ENCODE results near the gene PDE9A.

The PDE9A gene

DNA sequence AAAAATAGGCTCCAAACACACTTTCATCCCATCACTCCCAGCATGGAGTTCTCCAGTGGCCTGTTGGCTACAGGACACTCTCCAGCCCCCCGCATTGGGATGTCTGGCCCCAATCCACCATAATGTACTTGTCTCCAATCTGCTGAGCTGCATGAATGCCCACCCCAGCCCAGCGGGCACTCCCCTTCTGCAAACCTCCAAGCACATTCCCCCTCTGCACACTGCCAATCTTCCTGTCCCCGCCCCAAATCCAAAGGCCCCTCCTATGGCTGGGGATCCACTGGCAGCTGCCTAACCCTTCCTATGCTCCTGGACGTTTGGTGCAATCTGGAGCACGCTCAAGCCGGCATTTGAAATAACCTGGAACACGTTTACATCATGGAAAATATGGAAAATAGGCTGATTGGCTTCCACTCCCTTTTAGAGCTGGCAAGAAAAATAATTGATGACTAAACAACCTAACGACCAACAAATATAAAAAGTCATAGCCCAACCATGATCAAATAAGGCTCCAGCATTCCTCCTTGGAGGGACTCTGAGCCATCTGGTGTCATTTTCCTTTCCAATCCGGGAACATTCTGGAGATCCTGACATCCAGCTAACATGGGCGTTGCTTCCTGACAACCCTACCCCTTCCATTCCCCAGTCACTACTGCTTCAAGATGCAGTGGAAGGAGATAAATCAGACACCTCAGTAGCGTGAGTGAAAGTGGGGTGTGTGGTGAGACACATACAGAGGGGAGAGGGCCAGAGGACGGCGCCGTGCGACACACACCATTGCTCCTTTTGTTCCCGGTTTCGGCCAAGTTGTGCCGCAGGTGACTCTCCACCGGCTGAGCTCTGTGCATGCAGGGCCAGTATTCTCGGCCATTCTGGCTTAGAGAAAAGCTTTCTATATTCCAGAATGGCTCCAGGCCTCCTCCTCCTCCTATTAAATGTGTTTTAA lies 41.6 kb downstream of the PDE9A start:
- H3K27me3 ChIP-seq (ENCODE audit: insufficient read depth, low read length, poor library complexity): no peaks in the 10 kb centered on the region

GRCh38 chr21:42695697-42696380 lies 42.4 kb downstream of the PDE9A start:
- TF ChIP-seq CTCF (IDR thresholded peaks at IDR 0.05; ENCODE audit: borderline replicate concordance, extremely low read depth, low read length, poor library complexity, severe bottlenecking) (no peak), EZH2 (IDR thresholded peaks at IDR 0.05; ENCODE audit: borderline replicate concordance, low read depth, low read length, severe bottlenecking) (no peak)
- DNase-seq: no peak
- H3K4me1 ChIP-seq (ENCODE audit: insufficient read depth, low read length): no peaks in the 10 kb centered on the region
- no peak overlapping the region for H3K9ac ChIP-seq (ENCODE audit: low read depth, low read length)
- no peak overlapping the region for H3K27ac ChIP-seq (ENCODE audit: low read length)
- ATAC-seq (ENCODE audit: insufficient read depth, low read depth): no peak
- no peaks in the 10 kb centered on the region for H3K27me3 ChIP-seq (ENCODE audit: insufficient read depth, low read length, poor library complexity)
- no peak overlapping the region for H3K4me2 ChIP-seq (ENCODE audit: insufficient read depth, low read length)
- no peaks in the 10 kb centered on the region for H3K9me3 ChIP-seq (ENCODE audit: insufficient read depth, low read length, severe bottlenecking)
- no peaks in the 10 kb centered on the region for H3K79me2 ChIP-seq (ENCODE audit: insufficient read depth, low read length)
- no peaks in the 10 kb centered on the region for H3K36me3 ChIP-seq (ENCODE audit: insufficient read depth, low read length)
- no peak overlapping the region for H3K4me3 ChIP-seq (ENCODE audit: low read depth in 1 of 2, low read length in 2 of 2)
- no peaks in the 10 kb centered on the region for H4K20me1 ChIP-seq (ENCODE audit: insufficient read depth, low read length)
- no peak overlapping the region for H2AFZ ChIP-seq (ENCODE audit: low read depth, low read length)

More for the DNA sequence above, 41.6 kb downstream of the PDE9A start:
- DNase-seq: no peak
- Histone ChIP-seq H3K27ac (ENCODE audit: low read length) (no peak overlapping the region), H3K9ac (ENCODE audit: low read depth, low read length) (no peak overlapping the region), H3K4me1 (ENCODE audit: insufficient read depth, low read length) (no peaks in the 10 kb centered on the region), H3K36me3 (ENCODE audit: insufficient read depth, low read length) (no peaks in the 10 kb centered on the region), H3K9me3 (ENCODE audit: insufficient read depth, low read length, severe bottlenecking) (no peaks in the 10 kb centered on the region), H4K20me1 (ENCODE audit: insufficient read depth, low read length) (no peaks in the 10 kb centered on the region), H3K79me2 (ENCODE audit: insufficient read depth, low read length) (no peaks in the 10 kb centered on the region), H3K4me2 (ENCODE audit: insufficient read depth, low read length) (no peak overlapping the region), H3K4me3 (ENCODE audit: low read depth in 1 of 2, low read length in 2 of 2) (no peak overlapping the region), H2AFZ (ENCODE audit: low read depth, low read length) (no peak overlapping the region)
- no peak for ATAC-seq (ENCODE audit: insufficient read depth, low read depth)
- TF ChIP-seq EZH2 (IDR thresholded peaks at IDR 0.05; ENCODE audit: borderline replicate concordance, low read depth, low read length, severe bottlenecking) (no peak), CTCF (IDR thresholded peaks at IDR 0.05; ENCODE audit: borderline replicate concordance, extremely low read depth, low read length, poor library complexity, severe bottlenecking) (no peak)

- no peaks in the 10 kb centered on the region for H4K20me1 ChIP-seq (ENCODE audit: insufficient read depth, low read length)
- DNase-seq (no peak), ATAC-seq (ENCODE audit: insufficient read depth, low read depth) (no peak)
- H3K4me2 ChIP-seq (ENCODE audit: insufficient read depth, low read length): no peak overlapping the region
- no peaks in the 10 kb centered on the region for H3K36me3 ChIP-seq (ENCODE audit: insufficient read depth, low read length)
- H3K4me1 ChIP-seq (ENCODE audit: insufficient read depth, low read length): no peaks in the 10 kb centered on the region
- TF ChIP-seq EZH2 (IDR thresholded peaks at IDR 0.05; ENCODE audit: borderline replicate concordance, low read depth, low read length, severe bottlenecking) (no peak), CTCF (IDR thresholded peaks at IDR 0.05; ENCODE audit: borderline replicate concordance, extremely low read depth, low read length, poor library complexity, severe bottlenecking) (no peak)
- H2AFZ ChIP-seq (ENCODE audit: low read depth, low read length): no peak overlapping the region
- no peak overlapping the region for H3K27ac ChIP-seq (ENCODE audit: low read length)
- no peaks in the 10 kb centered on the region for H3K79me2 ChIP-seq (ENCODE audit: insufficient read depth, low read length)
- no peak overlapping the region for H3K9ac ChIP-seq (ENCODE audit: low read depth, low read length)
- no peaks in the 10 kb centered on the region for H3K9me3 ChIP-seq (ENCODE audit: insufficient read depth, low read length, severe bottlenecking)
- no peaks in the 10 kb centered on the region for H3K27me3 ChIP-seq (ENCODE audit: insufficient read depth, low read length, poor library complexity)
- no peak overlapping the region for H3K4me3 ChIP-seq (ENCODE audit: low read depth in 1 of 2, low read length in 2 of 2)
These were observed 43.1 kb downstream of the PDE9A start for GRCh38 chr21:42696501-42697040.

Measured in DND-41 (cell line).